ENCODE data around the gene FGG.

DNA sequence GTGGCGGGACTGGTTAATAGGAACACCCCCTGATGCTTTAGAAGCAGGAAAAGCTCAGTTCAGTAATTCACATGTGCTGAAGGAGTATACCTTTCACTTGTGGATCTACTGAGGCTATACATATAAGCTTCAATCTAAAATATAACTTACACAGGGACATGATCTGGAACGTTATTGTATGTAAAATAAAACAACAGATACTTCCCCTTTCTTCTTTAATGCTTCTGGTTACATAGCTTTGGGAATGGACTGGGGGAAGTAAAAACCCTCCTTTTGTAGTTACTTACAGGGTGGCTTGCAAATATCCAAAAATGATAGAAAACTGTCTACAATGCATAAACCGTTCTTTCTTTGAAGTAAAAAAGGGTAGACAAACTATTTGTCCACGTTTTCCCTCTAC is 1.9 kb downstream of the FGG start:
- TF ChIP-seq, protein P1, sequence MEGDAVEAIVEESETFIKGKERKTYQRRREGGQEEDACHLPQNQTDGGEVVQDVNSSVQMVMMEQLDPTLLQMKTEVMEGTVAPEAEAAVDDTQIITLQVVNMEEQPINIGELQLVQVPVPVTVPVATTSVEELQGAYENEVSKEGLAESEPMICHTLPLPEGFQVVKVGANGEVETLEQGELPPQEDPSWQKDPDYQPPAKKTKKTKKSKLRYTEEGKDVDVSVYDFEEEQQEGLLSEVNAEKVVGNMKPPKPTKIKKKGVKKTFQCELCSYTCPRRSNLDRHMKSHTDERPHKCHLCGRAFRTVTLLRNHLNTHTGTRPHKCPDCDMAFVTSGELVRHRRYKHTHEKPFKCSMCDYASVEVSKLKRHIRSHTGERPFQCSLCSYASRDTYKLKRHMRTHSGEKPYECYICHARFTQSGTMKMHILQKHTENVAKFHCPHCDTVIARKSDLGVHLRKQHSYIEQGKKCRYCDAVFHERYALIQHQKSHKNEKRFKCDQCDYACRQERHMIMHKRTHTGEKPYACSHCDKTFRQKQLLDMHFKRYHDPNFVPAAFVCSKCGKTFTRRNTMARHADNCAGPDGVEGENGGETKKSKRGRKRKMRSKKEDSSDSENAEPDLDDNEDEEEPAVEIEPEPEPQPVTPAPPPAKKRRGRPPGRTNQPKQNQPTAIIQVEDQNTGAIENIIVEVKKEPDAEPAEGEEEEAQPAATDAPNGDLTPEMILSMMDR (IDR thresholded peaks at IDR 0.05 in 2 of 3, conservative IDR thresholded peaks at IDR 0.05 in 1 of 3; ENCODE audit: control insufficient read depth in 2 of 3, extremely low read depth in 1 of 3, insufficient read depth in 1 of 3, low read depth in 3 of 3, low read length in 3 of 3), result no peak
- TF ChIP-seq TAF1 (IDR thresholded peaks at IDR 0.05; ENCODE audit: borderline replicate concordance, low read depth, low read length), result no peak
- no peak for TF ChIP-seq EGR1 (IDR thresholded peaks at IDR 0.05; ENCODE audit: borderline replicate concordance in 1 of 2, low read depth in 2 of 2, low read length in 2 of 2)
- TF ChIP-seq ZNF207 (IDR thresholded peaks at IDR 0.05; ENCODE audit: borderline replicate concordance), result no peak
- TF ChIP-seq SIN3A (IDR thresholded peaks at IDR 0.05; ENCODE audit: low read depth, low read length), result no peak
- TF ChIP-seq, protein P2, sequence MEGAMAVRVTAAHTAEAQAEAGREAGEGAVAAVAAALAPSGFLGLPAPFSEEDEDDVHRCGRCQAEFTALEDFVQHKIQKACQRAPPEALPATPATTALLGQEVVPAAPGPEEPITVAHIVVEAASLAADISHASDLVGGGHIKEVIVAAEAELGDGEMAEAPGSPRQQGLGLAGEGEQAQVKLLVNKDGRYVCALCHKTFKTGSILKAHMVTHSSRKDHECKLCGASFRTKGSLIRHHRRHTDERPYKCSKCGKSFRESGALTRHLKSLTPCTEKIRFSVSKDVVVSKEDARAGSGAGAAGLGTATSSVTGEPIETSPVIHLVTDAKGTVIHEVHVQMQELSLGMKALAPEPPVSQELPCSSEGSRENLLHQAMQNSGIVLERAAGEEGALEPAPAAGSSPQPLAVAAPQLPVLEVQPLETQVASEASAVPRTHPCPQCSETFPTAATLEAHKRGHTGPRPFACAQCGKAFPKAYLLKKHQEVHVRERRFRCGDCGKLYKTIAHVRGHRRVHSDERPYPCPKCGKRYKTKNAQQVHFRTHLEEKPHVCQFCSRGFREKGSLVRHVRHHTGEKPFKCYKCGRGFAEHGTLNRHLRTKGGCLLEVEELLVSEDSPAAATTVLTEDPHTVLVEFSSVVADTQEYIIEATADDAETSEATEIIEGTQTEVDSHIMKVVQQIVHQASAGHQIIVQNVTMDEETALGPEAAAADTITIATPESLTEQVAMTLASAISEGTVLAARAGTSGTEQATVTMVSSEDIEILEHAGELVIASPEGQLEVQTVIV (IDR thresholded peaks at IDR 0.05; ENCODE audit: borderline replicate concordance, partially characterized antibody), result no peak
- TF ChIP-seq NBN (IDR thresholded peaks at IDR 0.05), result no peak
- no peak for TF ChIP-seq CHD4 (IDR thresholded peaks at IDR 0.05)
- TF ChIP-seq ESRRA (IDR thresholded peaks at IDR 0.05; ENCODE audit: low read length), result no peak
- TF ChIP-seq SUZ12 (IDR thresholded peaks at IDR 0.05; ENCODE audit: unreplicated experiment), result no peak
- no peak for TF ChIP-seq RBBP5 (conservative IDR thresholded peaks at IDR 0.05)
- TF ChIP-seq FOXK2 (IDR thresholded peaks at IDR 0.05), result no peak
- no peak for TF ChIP-seq JUND (IDR thresholded peaks at IDR 0.05; ENCODE audit: low read depth, low read length)
- TF ChIP-seq, protein P3, sequence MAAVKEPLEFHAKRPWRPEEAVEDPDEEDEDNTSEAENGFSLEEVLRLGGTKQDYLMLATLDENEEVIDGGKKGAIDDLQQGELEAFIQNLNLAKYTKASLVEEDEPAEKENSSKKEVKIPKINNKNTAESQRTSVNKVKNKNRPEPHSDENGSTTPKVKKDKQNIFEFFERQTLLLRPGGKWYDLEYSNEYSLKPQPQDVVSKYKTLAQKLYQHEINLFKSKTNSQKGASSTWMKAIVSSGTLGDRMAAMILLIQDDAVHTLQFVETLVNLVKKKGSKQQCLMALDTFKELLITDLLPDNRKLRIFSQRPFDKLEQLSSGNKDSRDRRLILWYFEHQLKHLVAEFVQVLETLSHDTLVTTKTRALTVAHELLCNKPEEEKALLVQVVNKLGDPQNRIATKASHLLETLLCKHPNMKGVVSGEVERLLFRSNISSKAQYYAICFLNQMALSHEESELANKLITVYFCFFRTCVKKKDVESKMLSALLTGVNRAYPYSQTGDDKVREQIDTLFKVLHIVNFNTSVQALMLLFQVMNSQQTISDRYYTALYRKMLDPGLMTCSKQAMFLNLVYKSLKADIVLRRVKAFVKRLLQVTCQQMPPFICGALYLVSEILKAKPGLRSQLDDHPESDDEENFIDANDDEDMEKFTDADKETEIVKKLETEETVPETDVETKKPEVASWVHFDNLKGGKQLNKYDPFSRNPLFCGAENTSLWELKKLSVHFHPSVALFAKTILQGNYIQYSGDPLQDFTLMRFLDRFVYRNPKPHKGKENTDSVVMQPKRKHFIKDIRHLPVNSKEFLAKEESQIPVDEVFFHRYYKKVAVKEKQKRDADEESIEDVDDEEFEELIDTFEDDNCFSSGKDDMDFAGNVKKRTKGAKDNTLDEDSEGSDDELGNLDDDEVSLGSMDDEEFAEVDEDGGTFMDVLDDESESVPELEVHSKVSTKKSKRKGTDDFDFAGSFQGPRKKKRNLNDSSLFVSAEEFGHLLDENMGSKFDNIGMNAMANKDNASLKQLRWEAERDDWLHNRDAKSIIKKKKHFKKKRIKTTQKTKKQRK (IDR thresholded peaks at IDR 0.05; ENCODE audit: low read depth, low read length), result no peak

Measured in GM12878 (cell line).